Measurements from ENCODE around the gene SAMHD1. TPM values are rescaled to one million over a fixed set of nuclear protein-coding genes. Genes with fewer than 3 reads are reported as not detected.

SAMHD1 gene
- total and polyA plus RNA-seq, 2 of the 13 experiments (the other 11 are each of a cell fraction or from before 2014, with no cell fraction given): 16.9 to 43.5 TPM

DNA sequence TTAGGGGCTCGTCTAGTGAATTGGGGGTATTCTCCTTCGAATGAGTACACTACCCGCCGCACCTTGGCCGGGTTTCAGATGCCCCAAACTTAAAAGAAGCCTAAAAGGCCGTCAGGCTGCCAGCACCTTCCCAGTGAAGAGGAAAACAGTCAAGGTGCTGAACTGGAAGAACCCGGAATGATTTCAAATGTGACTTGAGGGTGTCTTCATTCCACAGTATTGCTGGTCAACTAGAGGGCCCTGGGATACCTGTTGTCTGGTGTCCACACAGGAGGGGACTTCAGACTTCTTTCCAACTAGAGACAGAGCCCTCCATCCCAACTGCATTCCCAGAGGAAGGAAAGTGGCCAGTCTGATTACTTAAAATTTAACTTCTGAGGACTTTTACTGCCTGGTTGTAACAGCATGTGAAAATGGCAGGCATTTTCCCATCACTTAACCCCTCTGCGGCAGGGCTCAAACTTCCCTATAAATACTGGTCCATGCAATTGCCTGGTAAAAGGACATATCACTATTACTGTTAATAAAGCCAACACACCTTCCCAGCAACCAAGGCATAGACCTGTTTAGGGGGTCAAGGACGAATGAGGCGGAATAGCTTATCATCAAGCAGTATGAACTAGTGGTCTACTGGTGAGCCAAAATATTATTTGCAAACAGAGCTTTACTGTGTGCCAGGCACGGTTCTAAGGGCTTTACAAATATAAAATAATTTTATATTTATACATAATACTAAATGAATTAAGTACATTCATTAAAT lies 651 bp upstream of the SAMHD1 start (continued):
- TF ChIP-seq ZFP36 (IDR thresholded peaks at IDR 0.05; ENCODE audit: borderline replicate concordance, low read depth, low read length, partially characterized antibody) (no peak), ZBTB10 (CRISPR knock-in tag; IDR thresholded peaks at IDR 0.05; ENCODE audit: borderline replicate concordance) (0 out of 2 replicates have a peak, but pooled peaks have one; percentile 4), CC2D1A (CRISPR knock-in tag; IDR thresholded peaks at IDR 0.05) (0 out of 2 replicates have a peak, but pooled peaks have one; percentile 41), ELF1 (CRISPR knock-in tag; IDR thresholded peaks at IDR 0.05) (peak; percentile 32; the same call in 1 of the 2 replicates), ARID2 (CRISPR knock-in tag; IDR thresholded peaks at IDR 0.05; ENCODE audit: borderline replicate concordance) (0 out of 2 replicates have a peak, but pooled peaks have one; percentile 26), FIP1L1 (IDR thresholded peaks at IDR 0.05; ENCODE audit: borderline replicate concordance, insufficient read depth, low read depth, low read length) (0 out of 2 replicates have a peak, but pooled peaks have one; percentile 6), ZNF644 (CRISPR knock-in tag; IDR thresholded peaks at IDR 0.05; ENCODE audit: low read depth) (peak; percentile 17; the same call in 1 of the 2 replicates)
- TF ChIP-seq, protein P1, sequence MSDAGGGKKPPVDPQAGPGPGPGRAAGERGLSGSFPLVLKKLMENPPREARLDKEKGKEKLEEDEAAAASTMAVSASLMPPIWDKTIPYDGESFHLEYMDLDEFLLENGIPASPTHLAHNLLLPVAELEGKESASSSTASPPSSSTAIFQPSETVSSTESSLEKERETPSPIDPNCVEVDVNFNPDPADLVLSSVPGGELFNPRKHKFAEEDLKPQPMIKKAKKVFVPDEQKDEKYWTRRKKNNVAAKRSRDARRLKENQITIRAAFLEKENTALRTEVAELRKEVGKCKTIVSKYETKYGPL (CRISPR knock-in tag; IDR thresholded peaks at IDR 0.05): no peak
- TF ChIP-seq, protein P2, sequence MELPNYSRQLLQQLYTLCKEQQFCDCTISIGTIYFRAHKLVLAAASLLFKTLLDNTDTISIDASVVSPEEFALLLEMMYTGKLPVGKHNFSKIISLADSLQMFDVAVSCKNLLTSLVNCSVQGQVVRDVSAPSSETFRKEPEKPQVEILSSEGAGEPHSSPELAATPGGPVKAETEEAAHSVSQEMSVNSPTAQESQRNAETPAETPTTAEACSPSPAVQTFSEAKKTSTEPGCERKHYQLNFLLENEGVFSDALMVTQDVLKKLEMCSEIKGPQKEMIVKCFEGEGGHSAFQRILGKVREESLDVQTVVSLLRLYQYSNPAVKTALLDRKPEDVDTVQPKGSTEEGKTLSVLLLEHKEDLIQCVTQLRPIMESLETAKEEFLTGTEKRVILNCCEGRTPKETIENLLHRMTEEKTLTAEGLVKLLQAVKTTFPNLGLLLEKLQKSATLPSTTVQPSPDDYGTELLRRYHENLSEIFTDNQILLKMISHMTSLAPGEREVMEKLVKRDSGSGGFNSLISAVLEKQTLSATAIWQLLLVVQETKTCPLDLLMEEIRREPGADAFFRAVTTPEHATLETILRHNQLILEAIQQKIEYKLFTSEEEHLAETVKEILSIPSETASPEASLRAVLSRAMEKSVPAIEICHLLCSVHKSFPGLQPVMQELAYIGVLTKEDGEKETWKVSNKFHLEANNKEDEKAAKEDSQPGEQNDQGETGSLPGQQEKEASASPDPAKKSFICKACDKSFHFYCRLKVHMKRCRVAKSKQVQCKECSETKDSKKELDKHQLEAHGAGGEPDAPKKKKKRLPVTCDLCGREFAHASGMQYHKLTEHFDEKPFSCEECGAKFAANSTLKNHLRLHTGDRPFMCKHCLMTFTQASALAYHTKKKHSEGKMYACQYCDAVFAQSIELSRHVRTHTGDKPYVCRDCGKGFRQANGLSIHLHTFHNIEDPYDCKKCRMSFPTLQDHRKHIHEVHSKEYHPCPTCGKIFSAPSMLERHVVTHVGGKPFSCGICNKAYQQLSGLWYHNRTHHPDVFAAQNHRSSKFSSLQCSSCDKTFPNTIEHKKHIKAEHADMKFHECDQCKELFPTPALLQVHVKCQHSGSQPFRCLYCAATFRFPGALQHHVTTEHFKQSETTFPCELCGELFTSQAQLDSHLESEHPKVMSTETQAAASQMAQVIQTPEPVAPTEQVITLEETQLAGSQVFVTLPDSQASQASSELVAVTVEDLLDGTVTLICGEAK (IDR thresholded peaks at IDR 0.05): no peak
- TF ChIP-seq, protein P2 (CRISPR knock-in tag; IDR thresholded peaks at IDR 0.05): no peak; the same call in 1 of the 2 replicates
